OCI-LY3 (cell line): ENCODE results near the gene VAV2.

Experiments
- EZH2phosphoT487 ChIP-seq: fragments of 200-600 bp; shearing (Covaris generic); IDR thresholded peaks from 2 replicates; pipeline ENCODE4 v1.6.1; 2018; ENCODE audit warnings: antibody characterized with exemption, mixed run types, low read depth
- TF ChIP-seq, protein P1 (sequence below): fragments of 200-600, 300-600 bp; sonication (generic); IDR thresholded peaks from 2 replicates; pipeline ENCODE4 v1.5.1; 2014; ENCODE audit warnings: antibody characterized with exemption, low read length, low read depth

GRCh38 chr9:133976887-133977286 lies 15.2 kb downstream of the VAV2 start:
- TF ChIP-seq, protein P1, sequence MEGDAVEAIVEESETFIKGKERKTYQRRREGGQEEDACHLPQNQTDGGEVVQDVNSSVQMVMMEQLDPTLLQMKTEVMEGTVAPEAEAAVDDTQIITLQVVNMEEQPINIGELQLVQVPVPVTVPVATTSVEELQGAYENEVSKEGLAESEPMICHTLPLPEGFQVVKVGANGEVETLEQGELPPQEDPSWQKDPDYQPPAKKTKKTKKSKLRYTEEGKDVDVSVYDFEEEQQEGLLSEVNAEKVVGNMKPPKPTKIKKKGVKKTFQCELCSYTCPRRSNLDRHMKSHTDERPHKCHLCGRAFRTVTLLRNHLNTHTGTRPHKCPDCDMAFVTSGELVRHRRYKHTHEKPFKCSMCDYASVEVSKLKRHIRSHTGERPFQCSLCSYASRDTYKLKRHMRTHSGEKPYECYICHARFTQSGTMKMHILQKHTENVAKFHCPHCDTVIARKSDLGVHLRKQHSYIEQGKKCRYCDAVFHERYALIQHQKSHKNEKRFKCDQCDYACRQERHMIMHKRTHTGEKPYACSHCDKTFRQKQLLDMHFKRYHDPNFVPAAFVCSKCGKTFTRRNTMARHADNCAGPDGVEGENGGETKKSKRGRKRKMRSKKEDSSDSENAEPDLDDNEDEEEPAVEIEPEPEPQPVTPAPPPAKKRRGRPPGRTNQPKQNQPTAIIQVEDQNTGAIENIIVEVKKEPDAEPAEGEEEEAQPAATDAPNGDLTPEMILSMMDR: no peak
- TF ChIP-seq EZH2phosphoT487: no peak
